SK-N-SH (cell line): Measurements from ENCODE around the gene COPS3. TPM values are rescaled to one million over a fixed set of nuclear protein-coding genes. Genes with fewer than 3 reads are reported as not detected.

ENCODE experiments used
- polyA plus RNA-seq, 3 experiments: library from polyadenylated mRNA; depleted of rRNA; stranded (reverse); fragments of >200 nt; gene quantifications; 2 replicates each; pipeline ENCODE4 v1.2.3, GENCODE V29; 2012

Gene COPS3
- polyA plus RNA-seq, 1 of the 3 experiments (the other 2 are of a cell fraction), result 64.8 TPM

Other genes with a start within 250 kb of the COPS3 start
- 64.4 and 69.8 TPM in 2 replicates for gene MPRIP, start 238.8 kb downstream of the COPS3 start, polyA plus RNA-seq (2012; rRNA removed)
- 3.7 and 4.5 TPM in 2 replicates for gene PLD6, start 74.9 kb downstream of the COPS3 start, polyA plus RNA-seq (2012; rRNA removed)
- gene FLCN, start 44.1 kb downstream of the COPS3 start, polyA plus RNA-seq (2012; rRNA removed), result 14.6 and 18.0 TPM in 2 replicates
- 3.3 and 3.9 TPM in 2 replicates for gene NT5M, start 22.1 kb upstream of the COPS3 start, polyA plus RNA-seq (2012; rRNA removed)
- 9.7 and 10.1 TPM in 2 replicates for gene MED9, start 195.8 kb upstream of the COPS3 start, polyA plus RNA-seq (2012; rRNA removed)
- 0.26 and 0.43 TPM in 2 replicates for gene RASD1, start 215.1 kb upstream of the COPS3 start, polyA plus RNA-seq (2012; rRNA removed)